Fibroblast of the conjunctiva (primary cell): Measurements from ENCODE around the gene MRPS31.

Experiments
- DNase-seq: peaks from one replicate; pipeline ENCODE4 v3.0.0-alpha.2; 2010; ENCODE audit warnings: low read depth

Gene MRPS31

GRCh38 chr13:40770934-40771618 lies at the start of gene MRPS31:
MRPS31 (minus strand) TSS chr13:40771190; CDS start chr13:40771136, 54 bp downstream.
- peak; percentile 89 for DNase-seq

GRCh38 chr13:40819797-40820315 lies 48.9 kb upstream of the MRPS31 start:
- no peak for DNase-seq

- DNase-seq: no peak
Observed at GRCh38 chr13:40818926-40819325, 47.9 kb upstream of the MRPS31 start.

- no peak for DNase-seq
Observed at GRCh38 chr13:40814803-40815202, 43.8 kb upstream of the MRPS31 start.

GRCh38 chr13:40813667-40814454 lies 42.9 kb upstream of the MRPS31 start:
- no peak for DNase-seq

GRCh38 chr13:40812724-40813445 lies 41.9 kb upstream of the MRPS31 start:
- no peak for DNase-seq

GRCh38 chr13:40812102-40812501 lies 41.1 kb upstream of the MRPS31 start:
- DNase-seq: no peak

GRCh38 chr13:40809471-40809870 lies 38.5 kb upstream of the MRPS31 start:
- no peak for DNase-seq

- no peak for DNase-seq
Observed at GRCh38 chr13:40806241-40806640, 35.3 kb upstream of the MRPS31 start.

GRCh38 chr13:40803316-40803715 lies 32.3 kb upstream of the MRPS31 start:
- DNase-seq: no peak

GRCh38 chr13:40801255-40802217 lies 30.5 kb upstream of the MRPS31 start:
- no peak for DNase-seq

- no peak for DNase-seq
Observed at GRCh38 chr13:40800559-40800958, 29.6 kb upstream of the MRPS31 start.

- DNase-seq: no peak
Observed at GRCh38 chr13:40799508-40799907, 28.5 kb upstream of the MRPS31 start.

GRCh38 chr13:40798380-40798779 lies 27.4 kb upstream of the MRPS31 start:
- DNase-seq: no peak

GRCh38 chr13:40796649-40797048 lies 25.7 kb upstream of the MRPS31 start:
- DNase-seq: no peak

- DNase-seq: no peak
Observed at GRCh38 chr13:40794414-40795368, 23.7 kb upstream of the MRPS31 start.

GRCh38 chr13:40793339-40793738 lies 22.3 kb upstream of the MRPS31 start:
- no peak for DNase-seq

- DNase-seq: no peak
Observed at GRCh38 chr13:40792284-40793051, 21.5 kb upstream of the MRPS31 start.

- DNase-seq: no peak
Observed at GRCh38 chr13:40790154-40790616, 19.2 kb upstream of the MRPS31 start.
